SH-SY5Y (cell line): ENCODE results near the gene PIR.

Experiments used
- GATA2 ChIP-seq: IDR thresholded peaks from 2 replicates; pipeline ENCODE4 v1.6.1; 2011; ENCODE audit warnings: mild to moderate bottlenecking, low read depth, low read length
- GATA3 ChIP-seq: IDR thresholded peaks from 2 replicates; pipeline ENCODE4 v1.6.1; 2011; ENCODE audit warnings: low read depth, mild to moderate bottlenecking, low read length, moderate library complexity

- TF ChIP-seq GATA3 (no peak), GATA2 (no peak)
Observed at GRCh38 chrX:15475021-15475420, 18.1 kb downstream of the PIR start.
